Measurements from ENCODE around the gene C9. TPM values are rescaled to one million over a fixed set of nuclear protein-coding genes. Genes with fewer than 3 reads are reported as not detected.

The C9 gene
- total RNA-seq, 2 donors from 2014 or later: not detected

- Mint-ChIP-seq H3K4me1 (no peaks in the 10 kb centered on the region), H3K9me3 (no peaks in the 10 kb centered on the region)
These were observed 106.7 kb downstream of the C9 start for GRCh38 chr5:39257554-39257953.

GRCh38 chr5:39256477-39257235 is 107.6 kb downstream of the C9 start:
- Mint-ChIP-seq H3K36me3 (ENCODE audit: low read depth) (no peaks in the 10 kb centered on the region), H3K27ac (no peak overlapping the region), H3K4me3 (no peak overlapping the region), H3K9me3 (no peaks in the 10 kb centered on the region), H3K27me3 (ENCODE audit: insufficient read depth) (no peaks in the 10 kb centered on the region), H3K4me1 (no peaks in the 10 kb centered on the region)
- Histone ChIP-seq H3K4me1 (ENCODE audit: control insufficient read depth, insufficient read depth, low read length) (no peaks in the 10 kb centered on the region), H3K27me3 (ENCODE audit: control insufficient read depth, insufficient read depth, low read length, poor library complexity, severe bottlenecking) (no peaks in the 10 kb centered on the region), H3K36me3 (ENCODE audit: control insufficient read depth, insufficient read depth, low read length) (no peaks in the 10 kb centered on the region), H3K9ac (ENCODE audit: extremely low read depth, low read length, poor library complexity, severe bottlenecking) (no peak overlapping the region), H3K4me3 (ENCODE audit: low read length) (no peak overlapping the region), H3K9me3 (ENCODE audit: control insufficient read depth, low read length) (no peaks in the 10 kb centered on the region), H3K27ac (ENCODE audit: low read depth, low read length) (no peak overlapping the region)
- no peak for TF ChIP-seq CTCF (conservative IDR thresholded peaks at IDR 0.05)
- no peak for DNase-seq
- 89 to 99% methylated on average over 3 to 4 of the region's 4 CpGs for WGBS, 2 experiments (ENCODE audit: insufficient coverage in 1 of 2, insufficient read length in 1 of 2)

More at GRCh38 chr5:39257554-39257953, 106.7 kb downstream of the C9 start:
- no peak overlapping the region for H3K27ac Mint-ChIP-seq
- no peaks in the 10 kb centered on the region for H3K27me3 ChIP-seq (ENCODE audit: control insufficient read depth, insufficient read depth, low read length, poor library complexity, severe bottlenecking)
- H3K4me3 Mint-ChIP-seq: no peak overlapping the region
- H3K4me3 ChIP-seq (ENCODE audit: low read length): no peak overlapping the region
- whole genome bisulfite sequencing, 2 experiments (ENCODE audit: insufficient coverage in 1 of 2, insufficient read length in 1 of 2): 92 to 100% methylated on average over 1 to 3 of the region's 3 CpGs
- no peaks in the 10 kb centered on the region for H3K36me3 ChIP-seq (ENCODE audit: control insufficient read depth, insufficient read depth, low read length)
- H3K9ac ChIP-seq (ENCODE audit: extremely low read depth, low read length, poor library complexity, severe bottlenecking): no peak overlapping the region
- no peaks in the 10 kb centered on the region for H3K4me1 ChIP-seq (ENCODE audit: control insufficient read depth, insufficient read depth, low read length)
- no peaks in the 10 kb centered on the region for H3K27me3 Mint-ChIP-seq (ENCODE audit: insufficient read depth)
- TF ChIP-seq CTCF (conservative IDR thresholded peaks at IDR 0.05): no peak
- no peaks in the 10 kb centered on the region for H3K36me3 Mint-ChIP-seq (ENCODE audit: low read depth)
- H3K9me3 ChIP-seq (ENCODE audit: control insufficient read depth, low read length): no peaks in the 10 kb centered on the region
- no peak overlapping the region for H3K27ac ChIP-seq (ENCODE audit: low read depth, low read length)
- no peak for DNase-seq

- no peak overlapping the region for H3K4me3 Mint-ChIP-seq
- WGBS, 2 experiments (ENCODE audit: insufficient coverage in 1 of 2, insufficient read length in 1 of 2): 92 to 100% methylated on average over 1 to 2 of the region's 2 CpGs
- no peaks in the 10 kb centered on the region for H3K36me3 ChIP-seq (ENCODE audit: control insufficient read depth, insufficient read depth, low read length)
- no peaks in the 10 kb centered on the region for H3K36me3 Mint-ChIP-seq (ENCODE audit: low read depth)
- H3K27ac Mint-ChIP-seq: no peak overlapping the region
- no peaks in the 10 kb centered on the region for H3K9me3 Mint-ChIP-seq
- no peaks in the 10 kb centered on the region for H3K4me1 ChIP-seq (ENCODE audit: control insufficient read depth, insufficient read depth, low read length)
- no peaks in the 10 kb centered on the region for H3K4me1 Mint-ChIP-seq
- no peaks in the 10 kb centered on the region for H3K9me3 ChIP-seq (ENCODE audit: control insufficient read depth, low read length)
- no peak for TF ChIP-seq CTCF (conservative IDR thresholded peaks at IDR 0.05)
- H3K27ac ChIP-seq (ENCODE audit: low read depth, low read length): no peak overlapping the region
- no peaks in the 10 kb centered on the region for H3K27me3 Mint-ChIP-seq (ENCODE audit: insufficient read depth)
- no peak overlapping the region for H3K4me3 ChIP-seq (ENCODE audit: low read length)
- no peak overlapping the region for H3K9ac ChIP-seq (ENCODE audit: extremely low read depth, low read length, poor library complexity, severe bottlenecking)
- H3K27me3 ChIP-seq (ENCODE audit: control insufficient read depth, insufficient read depth, low read length, poor library complexity, severe bottlenecking): no peaks in the 10 kb centered on the region
- no peak for DNase-seq
These were observed 108.9 kb downstream of the C9 start for GRCh38 chr5:39255406-39255805.
